ENCODE data around the gene C1orf52.

The C1orf52 gene

DNA sequence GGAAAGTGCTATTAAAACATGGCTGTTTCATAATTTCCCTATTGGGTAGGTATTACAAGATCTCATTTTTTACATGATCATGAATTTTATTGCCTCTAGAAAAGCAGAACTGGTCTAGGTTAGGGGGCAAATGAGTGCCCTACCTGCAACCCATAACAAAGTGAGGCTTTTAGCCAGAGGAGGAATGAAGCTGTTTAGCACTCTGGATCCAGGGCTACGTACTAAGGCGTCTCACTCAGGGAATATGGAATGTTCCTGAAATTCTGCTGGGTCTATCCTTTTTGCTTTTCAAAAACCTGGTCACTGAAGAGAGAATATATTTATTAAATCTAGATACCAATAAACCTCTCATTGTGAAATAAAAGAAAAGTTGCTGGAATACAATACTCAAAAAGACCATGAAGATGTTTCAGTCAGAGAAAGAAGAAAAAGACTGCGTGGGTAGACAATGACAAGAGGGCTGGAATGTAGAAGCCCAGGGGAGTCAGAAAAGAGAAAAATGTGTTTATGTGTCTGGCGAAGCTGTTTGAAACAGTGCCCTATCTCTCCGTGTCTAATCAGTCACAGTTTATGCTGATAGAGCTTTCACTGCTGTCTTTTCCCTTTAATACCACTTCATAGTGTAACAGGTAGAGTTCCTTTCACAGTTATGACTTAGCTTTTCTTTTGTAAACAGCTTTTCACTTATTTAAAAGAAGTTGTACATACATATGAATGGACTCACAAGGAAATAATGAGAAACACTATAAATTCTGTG, 33.7 kb downstream of the C1orf52 start:
- Mint-ChIP-seq H3K4me1 (peaks cover 3% of the 10 kb centered on the region), H3K27me3 (no peaks in the 10 kb centered on the region), H3K9me3 (no peaks in the 10 kb centered on the region), H3K27ac (no peak overlapping the region), H3K4me3 (no peak overlapping the region), H3K36me3 (no peaks in the 10 kb centered on the region)

DNA sequence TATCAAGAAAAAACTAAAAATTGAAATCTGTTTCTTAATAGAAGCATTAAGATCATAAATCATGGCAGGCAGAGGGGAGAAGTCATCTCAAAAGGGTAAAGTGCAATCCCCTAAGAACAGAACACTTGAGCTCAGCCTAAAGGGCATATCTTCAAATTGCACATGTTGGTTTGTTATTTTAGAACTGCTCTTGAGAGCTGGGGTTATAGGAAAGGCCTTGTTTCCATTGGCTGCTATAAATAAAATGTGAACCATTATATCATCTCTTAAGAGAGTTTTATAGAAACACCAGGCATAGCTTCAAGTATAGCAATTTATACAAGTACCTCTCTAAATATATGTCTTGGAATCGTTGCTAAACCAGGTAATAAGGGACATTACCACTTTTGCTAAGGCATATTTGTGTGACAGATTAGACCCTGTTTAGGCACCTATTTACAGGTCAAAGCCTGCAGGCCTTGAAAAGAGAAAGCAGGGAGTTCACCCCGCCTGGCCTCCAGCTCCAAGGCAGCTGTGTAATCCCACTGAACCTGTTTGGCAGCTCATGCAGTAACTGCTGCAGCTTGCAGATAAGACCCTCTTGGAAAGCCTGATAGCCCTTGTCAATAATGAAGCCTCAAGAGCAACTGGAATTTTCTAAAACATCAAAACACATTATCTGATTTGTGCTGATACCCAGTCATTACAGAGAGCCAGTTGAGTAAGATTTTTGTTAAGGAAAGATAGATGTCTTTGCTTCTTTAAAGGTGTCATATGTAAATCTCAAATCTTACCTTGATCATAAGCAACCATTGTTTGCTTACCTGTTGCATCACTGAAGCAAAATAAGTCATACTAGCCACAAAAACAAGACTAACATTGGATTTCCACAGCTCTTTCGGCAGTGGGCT, 34.5 kb downstream of the C1orf52 start:
- Mint-ChIP-seq H3K27ac (no peak overlapping the region), H3K36me3 (no peaks in the 10 kb centered on the region), H3K9me3 (no peaks in the 10 kb centered on the region), H3K4me3 (no peak overlapping the region), H3K4me1 (no peaks in the 10 kb centered on the region), H3K27me3 (peaks cover 2% of the 10 kb centered on the region)

- Mint-ChIP-seq H3K36me3 (no peaks in the 10 kb centered on the region), H3K27me3 (peaks cover 2% of the 10 kb centered on the region), H3K4me1 (no peaks in the 10 kb centered on the region), H3K4me3 (no peak overlapping the region), H3K27ac (no peak overlapping the region), H3K9me3 (no peaks in the 10 kb centered on the region)
These were observed 35.2 kb downstream of the C1orf52 start for GRCh38 chr1:85224295-85224694.

- Mint-ChIP-seq H3K4me3 (no peak overlapping the region), H3K27me3 (peaks cover 2% of the 10 kb centered on the region), H3K27ac (no peak overlapping the region), H3K4me1 (no peaks in the 10 kb centered on the region), H3K36me3 (no peaks in the 10 kb centered on the region), H3K9me3 (no peaks in the 10 kb centered on the region)
These were observed 36.1 kb downstream of the C1orf52 start for GRCh38 chr1:85223334-85223733.

- Mint-ChIP-seq H3K27me3 (peaks cover 10% of the 10 kb centered on the region), H3K27ac (no peak overlapping the region), H3K4me1 (no peaks in the 10 kb centered on the region)
These were observed 38.7 kb downstream of the C1orf52 start for GRCh38 chr1:85220756-85221201.

DNA sequence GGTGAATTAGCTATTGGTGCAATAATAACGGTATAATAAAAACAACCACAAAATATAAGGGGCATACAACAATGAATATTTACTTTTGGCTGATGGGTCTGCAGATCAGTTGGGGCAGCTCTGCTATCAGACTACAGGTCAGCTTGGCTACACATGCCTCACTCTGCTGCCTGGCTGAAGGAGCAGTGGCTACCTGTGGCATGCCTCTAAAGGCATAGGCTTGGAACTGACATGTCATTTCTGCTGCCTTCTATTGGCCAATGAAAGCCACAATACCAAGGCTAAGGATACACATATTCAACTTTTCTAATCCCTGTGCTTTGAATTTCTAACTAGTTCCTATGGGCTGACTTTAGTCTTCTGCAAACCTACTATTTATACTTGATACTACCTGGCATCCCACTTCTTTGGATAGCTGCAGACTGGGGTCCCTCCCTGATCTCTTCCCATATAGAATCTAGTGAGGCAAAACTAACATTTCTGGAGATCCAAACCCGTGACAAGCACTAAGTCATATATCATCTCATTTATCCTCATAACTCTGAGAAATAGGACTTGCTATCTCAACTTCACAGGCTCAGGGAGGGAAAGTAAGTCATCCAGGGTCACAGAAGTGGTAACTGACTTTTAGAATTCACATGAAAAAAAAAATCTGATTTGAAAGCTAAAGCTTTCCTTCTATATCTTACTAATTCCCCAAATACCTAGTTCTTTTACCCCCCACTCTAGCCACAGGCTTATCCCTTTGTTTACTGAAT, 39.4 kb downstream of the C1orf52 start:
- peaks cover 6% of the 10 kb centered on the region for H3K36me3 Mint-ChIP-seq

More at GRCh38 chr1:85220756-85221201, 38.7 kb downstream of the C1orf52 start:
- Mint-ChIP-seq H3K36me3 (peaks cover 6% of the 10 kb centered on the region), H3K9me3 (no peaks in the 10 kb centered on the region), H3K4me3 (no peak overlapping the region)

DNA sequence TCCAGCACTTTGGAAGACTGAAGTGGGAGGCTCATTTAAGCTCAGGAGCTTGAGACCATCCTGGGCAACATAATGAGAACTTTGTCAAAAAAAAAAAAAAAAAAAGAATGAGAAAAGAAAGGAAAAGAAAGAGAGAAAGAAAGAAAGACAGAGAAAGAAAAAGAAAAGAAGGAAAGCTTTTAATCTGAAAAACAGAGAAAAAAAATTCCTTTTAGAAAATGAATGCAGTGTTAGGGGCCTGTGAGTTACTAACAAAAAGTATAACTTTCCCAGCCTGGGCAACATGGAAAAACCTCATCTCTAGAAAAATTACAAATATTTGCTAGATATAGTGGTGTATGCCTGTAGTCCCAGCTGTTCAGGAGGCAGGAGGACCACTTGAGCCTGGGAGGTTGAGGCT, 42.8 kb downstream of the C1orf52 start:
- Mint-ChIP-seq H3K4me1 (no peaks in the 10 kb centered on the region), H3K27ac (no peak overlapping the region), H3K9me3 (no peaks in the 10 kb centered on the region), H3K27me3 (peaks cover 16% of the 10 kb centered on the region), H3K36me3 (peaks cover 6% of the 10 kb centered on the region), H3K4me3 (no peak overlapping the region)

More for the DNA sequence above, 39.4 kb downstream of the C1orf52 start:
- Mint-ChIP-seq H3K9me3 (no peaks in the 10 kb centered on the region), H3K4me3 (no peak overlapping the region), H3K27me3 (peaks cover 12% of the 10 kb centered on the region), H3K4me1 (no peaks in the 10 kb centered on the region), H3K27ac (no peak overlapping the region)

GRCh38 chr1:85214654-85215053, 44.8 kb downstream of the C1orf52 start:
- H3K4me1 Mint-ChIP-seq, result no peaks in the 10 kb centered on the region
- H3K9me3 Mint-ChIP-seq, result no peaks in the 10 kb centered on the region
- no peak overlapping the region for H3K27ac Mint-ChIP-seq
- no peak overlapping the region for H3K4me3 Mint-ChIP-seq
- H3K27me3 Mint-ChIP-seq, result peaks cover 14% of the 10 kb centered on the region
- peaks cover 6% of the 10 kb centered on the region for H3K36me3 Mint-ChIP-seq

- no peaks in the 10 kb centered on the region for H3K36me3 Mint-ChIP-seq
- H3K27me3 Mint-ChIP-seq, result peaks cover 7% of the 10 kb centered on the region
- H3K4me3 Mint-ChIP-seq, result no peak overlapping the region
- H3K4me1 Mint-ChIP-seq, result no peaks in the 10 kb centered on the region
- H3K27ac Mint-ChIP-seq, result peak overlapping the region; percentile 26
- no peaks in the 10 kb centered on the region for H3K9me3 Mint-ChIP-seq
These were observed 51.0 kb downstream of the C1orf52 start for GRCh38 chr1:85208488-85208887.

- Mint-ChIP-seq H3K4me3 (no peak overlapping the region), H3K27ac (no peak overlapping the region), H3K36me3 (no peaks in the 10 kb centered on the region), H3K4me1 (peaks cover 28% of the 10 kb centered on the region), H3K27me3 (no peaks in the 10 kb centered on the region), H3K9me3 (no peaks in the 10 kb centered on the region)
These were observed 55.8 kb downstream of the C1orf52 start for GRCh38 chr1:85203573-85204171.

GRCh38 chr1:85202864-85203255, 56.6 kb downstream of the C1orf52 start:
- no peak overlapping the region for H3K4me3 Mint-ChIP-seq
- no peak overlapping the region for H3K27ac Mint-ChIP-seq
- H3K36me3 Mint-ChIP-seq, result no peaks in the 10 kb centered on the region
- H3K9me3 Mint-ChIP-seq, result no peaks in the 10 kb centered on the region
- no peaks in the 10 kb centered on the region for H3K27me3 Mint-ChIP-seq
- H3K4me1 Mint-ChIP-seq, result peaks cover 36% of the 10 kb centered on the region

DNA sequence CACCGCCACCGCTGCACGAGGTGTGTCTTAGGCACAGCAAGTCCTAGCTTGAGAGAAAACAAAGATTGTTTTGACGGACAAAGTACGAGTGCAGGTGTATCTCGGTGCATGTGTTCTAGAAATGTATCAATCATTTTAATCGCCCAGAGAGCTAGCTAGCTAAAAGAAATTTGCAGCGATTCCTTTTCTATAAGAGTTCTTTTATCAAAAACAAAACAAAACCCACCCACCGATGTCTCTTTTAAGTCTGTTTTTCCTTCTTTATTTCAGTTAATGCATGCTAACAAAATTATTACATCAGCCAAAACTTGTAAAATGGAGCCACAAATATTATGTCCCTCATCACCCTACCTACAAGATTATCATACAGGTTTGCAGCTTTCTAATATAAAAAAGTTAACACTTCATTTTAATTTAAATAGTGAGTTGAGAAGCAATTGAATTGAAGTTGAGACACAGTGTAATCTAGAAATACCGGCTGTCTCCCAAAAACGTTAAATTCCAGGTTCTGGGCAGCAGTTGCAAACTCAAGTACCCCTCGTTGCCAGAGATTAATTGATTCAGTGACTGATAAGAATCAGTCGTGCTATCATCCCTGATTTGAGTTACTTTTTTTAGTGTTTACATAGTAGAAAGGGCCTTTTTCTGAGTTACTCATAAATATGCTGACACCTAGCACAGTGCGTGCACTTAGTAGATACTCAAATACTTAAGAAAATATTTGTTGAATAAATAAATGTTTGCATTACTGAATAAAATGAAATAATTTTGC, 57.2 kb downstream of the C1orf52 start:
- Mint-ChIP-seq H3K27ac (peak overlapping the region; percentile 93), H3K4me3 (peak overlapping the region; percentile 95), H3K27me3 (no peaks in the 10 kb centered on the region), H3K9me3 (no peaks in the 10 kb centered on the region), H3K36me3 (no peaks in the 10 kb centered on the region), H3K4me1 (peaks cover 40% of the 10 kb centered on the region)

GRCh38 chr1:85201340-85202091, 57.9 kb downstream of the C1orf52 start:
- Mint-ChIP-seq H3K4me1 (peaks cover 46% of the 10 kb centered on the region), H3K27ac (peak overlapping the region; percentile 93), H3K9me3 (no peaks in the 10 kb centered on the region), H3K4me3 (peak overlapping the region; percentile 95), H3K36me3 (no peaks in the 10 kb centered on the region), H3K27me3 (no peaks in the 10 kb centered on the region)
